CD4-positive, alpha-beta T cell (primary cell): ENCODE measurements around the gene CTTNBP2NL. TPM values are rescaled to one million over a fixed set of nuclear protein-coding genes. Genes with fewer than 3 reads are reported as not detected.

ENCODE experiments used
- ATAC-seq: fragments of 200-7000 bp; cut with Tn5 transposase; one replicate; pipeline ENCODE4 v1.10.0; 2022; ENCODE audit warnings: mild to moderate bottlenecking; ENCODE audit not compliant: poor library complexity
- CTCF ChIA-PET: fragments of 350-600 bp; sonication (Branson Sonifier 250); formaldehyde crosslinking; loops from one replicate; lab custom pipeline; 2021; ENCODE audit warnings: antibody characterized with exemption, inconsistent platforms; lab: Charles Lee
- POLR2A ChIA-PET: fragments of 350-600 bp; sonication (Branson Sonifier 250); formaldehyde crosslinking; loops from one replicate; lab custom pipeline; 2021; ENCODE audit warnings: antibody characterized with exemption, inconsistent platforms; lab: Charles Lee
- DNase-seq, 14 experiments: peaks; one replicate each; pipeline ENCODE4 v3.0.0-alpha.2; 2013 to 2020; ENCODE audit warnings: mixed read lengths in 2 of 14
- H3K27ac ChIP-seq, 2 donors: one replicate each; pipeline versions ENCODE4 v1.5.1 to v1.7.0; 2013; ENCODE audit warnings: low read length in 2 of 2, low read depth in 1 of 2, mild to moderate bottlenecking in 1 of 2
- H3K27me3 ChIP-seq, 2 experiments: 1 replicate in 1 of 2; 2 replicates in 1 of 2; pipeline versions ENCODE4 v1.6.1 to v1.7.0; 2013; ENCODE audit warnings: low read length in 2 of 2, control low read depth in 1 of 2, mild to moderate bottlenecking in 1 of 2, moderate library complexity in 1 of 2; ENCODE audit not compliant: insufficient read depth in 2 of 2, control insufficient read depth in 1 of 2
- H3K36me3 ChIP-seq: one replicate; pipeline ENCODE4 v1.6.1; 2013; ENCODE audit warnings: low read length, control low read depth; ENCODE audit not compliant: insufficient read depth
- H3K4me1 ChIP-seq: one replicate; pipeline ENCODE4 v1.6.1; 2013; ENCODE audit warnings: low read length, control low read depth; ENCODE audit not compliant: insufficient read depth
- H3K4me3 ChIP-seq: one replicate; pipeline ENCODE4 v1.5.1; 2013; ENCODE audit warnings: mild to moderate bottlenecking, low read length, moderate library complexity
- H3K9me3 ChIP-seq, 2 experiments: 1 replicate in 1 of 2; 2 replicates in 1 of 2; pipeline versions ENCODE4 v1.6.1 to v1.7.0; 2013; ENCODE audit warnings: low read length in 2 of 2, mild to moderate bottlenecking in 2 of 2, control low read depth in 1 of 2, moderate library complexity in 1 of 2; ENCODE audit not compliant: control insufficient read depth in 1 of 2, insufficient read depth in 1 of 2
- H3K27ac Mint-ChIP-seq: one replicate; pipeline ENCODE4 v1.8.0; 2020; ENCODE audit warnings: mixed read lengths
- H3K27me3 Mint-ChIP-seq: one replicate; pipeline ENCODE4 v1.8.0; 2021; ENCODE audit warnings: mixed read lengths
- H3K36me3 Mint-ChIP-seq: one replicate; pipeline ENCODE4 v1.8.0; 2021; ENCODE audit warnings: low read depth, mixed read lengths
- H3K4me1 Mint-ChIP-seq: one replicate; pipeline ENCODE4 v1.8.0; 2021; ENCODE audit warnings: low read depth, mixed read lengths
- H3K4me3 Mint-ChIP-seq: one replicate; pipeline ENCODE4 v1.8.0; 2020; ENCODE audit warnings: mild to moderate bottlenecking, mixed read lengths
- H3K9me3 Mint-ChIP-seq: one replicate; pipeline ENCODE4 v1.8.0; 2020; ENCODE audit warnings: mixed read lengths
- intact Hi-C, 2 experiments: fragments of 100-400 bp; cut with DNase I in 1 of 2; cut with micrococcal nuclease in 1 of 2; formaldehyde crosslinking; loops; one replicate each; pipeline versions ENCODE4 v1.15.1 to v1.9.0; 2023 to 2025; cut with DNase I, micrococcal nuclease
- total RNA-seq, 174 experiments: library from RNA in 2 of 174; stranded (reverse) in 2 of 174; gene quantifications; one replicate each; pipeline ENCODE4 v1.2.3 and lab custom pipeline; 2021 to 2026
- TF ChIP-seq, protein P1 (sequence below): fragments of 200-600 bp; IDR thresholded peaks from one replicate; pipeline ENCODE4 v1.8.0; 2022; ENCODE audit warnings: antibody characterized with exemption, mild to moderate bottlenecking

CTTNBP2NL gene
- total RNA-seq, 2 experiments from 2014 or later: 0.14 to 0.25 TPM

DNA sequence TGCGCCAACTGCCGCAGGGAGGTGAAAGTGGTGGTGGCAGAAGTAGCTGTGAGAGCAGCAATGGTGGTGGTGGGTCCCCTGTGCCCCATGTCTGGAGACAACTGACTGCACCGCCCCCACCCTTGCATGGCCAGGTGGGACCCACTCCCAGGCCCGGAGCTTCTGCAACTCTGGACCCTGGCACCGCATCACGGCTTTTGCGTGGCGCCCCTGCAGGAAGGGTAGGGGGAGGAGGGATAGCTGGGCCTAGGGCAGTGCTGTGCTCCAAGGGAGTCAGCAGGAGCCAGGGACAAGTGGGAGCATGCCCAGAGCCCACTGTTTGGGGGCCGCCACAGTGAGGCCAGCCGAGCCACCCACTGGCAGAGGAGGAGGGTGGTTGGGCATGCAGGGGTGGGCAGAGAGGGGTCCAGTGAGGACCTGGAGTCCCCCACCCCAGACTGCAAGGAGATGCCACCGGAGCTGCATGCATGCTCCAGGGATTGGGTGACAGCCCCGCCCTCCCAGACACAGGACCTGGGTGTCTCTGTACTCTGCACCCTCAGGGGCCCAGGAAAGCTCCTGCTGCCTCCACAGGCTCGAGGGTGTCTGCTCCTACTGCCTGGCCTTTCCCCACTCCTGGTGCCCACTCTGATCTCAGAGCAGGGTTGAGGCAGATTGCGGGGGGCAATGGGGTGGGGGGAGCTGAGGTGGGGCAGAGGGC lies 9.8 kb upstream of the CTTNBP2NL start:
- ChIA-PET POLR2A (no interaction called here), CTCF (interaction anchor here (1.2 to 1.3 kb wide), 2 partner anchors 8 to 17 kb away, joined by 3 read pairs; no protein-coding TSS in a partner anchor)
- DNase-seq: no peak
- Histone ChIP-seq H3K9me3 (no peaks in the 10 kb centered on the region), H3K36me3 (no peaks in the 10 kb centered on the region), H3K4me3 (no peak overlapping the region), H3K4me1 (peaks cover 8% of the 10 kb centered on the region), H3K27ac (no peak overlapping the region), H3K27me3 (peaks cover 11 to 23% of the 10 kb centered on the region in 2 experiments)
- Mint-ChIP-seq H3K4me3 (no peak overlapping the region), H3K27ac (no peak overlapping the region), H3K4me1 (peaks cover 7% of the 10 kb centered on the region), H3K9me3 (no peaks in the 10 kb centered on the region), H3K27me3 (peaks cover 49% of the 10 kb centered on the region), H3K36me3 (no peaks in the 10 kb centered on the region)
- no peak for ATAC-seq
- TF ChIP-seq, protein P1, sequence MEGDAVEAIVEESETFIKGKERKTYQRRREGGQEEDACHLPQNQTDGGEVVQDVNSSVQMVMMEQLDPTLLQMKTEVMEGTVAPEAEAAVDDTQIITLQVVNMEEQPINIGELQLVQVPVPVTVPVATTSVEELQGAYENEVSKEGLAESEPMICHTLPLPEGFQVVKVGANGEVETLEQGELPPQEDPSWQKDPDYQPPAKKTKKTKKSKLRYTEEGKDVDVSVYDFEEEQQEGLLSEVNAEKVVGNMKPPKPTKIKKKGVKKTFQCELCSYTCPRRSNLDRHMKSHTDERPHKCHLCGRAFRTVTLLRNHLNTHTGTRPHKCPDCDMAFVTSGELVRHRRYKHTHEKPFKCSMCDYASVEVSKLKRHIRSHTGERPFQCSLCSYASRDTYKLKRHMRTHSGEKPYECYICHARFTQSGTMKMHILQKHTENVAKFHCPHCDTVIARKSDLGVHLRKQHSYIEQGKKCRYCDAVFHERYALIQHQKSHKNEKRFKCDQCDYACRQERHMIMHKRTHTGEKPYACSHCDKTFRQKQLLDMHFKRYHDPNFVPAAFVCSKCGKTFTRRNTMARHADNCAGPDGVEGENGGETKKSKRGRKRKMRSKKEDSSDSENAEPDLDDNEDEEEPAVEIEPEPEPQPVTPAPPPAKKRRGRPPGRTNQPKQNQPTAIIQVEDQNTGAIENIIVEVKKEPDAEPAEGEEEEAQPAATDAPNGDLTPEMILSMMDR: no peak
- intact Hi-C loops: no loop called here

GRCh38 chr1:112386731-112387346 lies 9.2 kb upstream of the CTTNBP2NL start:
- no peak overlapping the region for H3K27ac Mint-ChIP-seq
- ATAC-seq (no peak), DNase-seq (no peak)
- no peaks in the 10 kb centered on the region for H3K36me3 Mint-ChIP-seq
- H3K4me3 Mint-ChIP-seq: no peak overlapping the region
- Histone ChIP-seq H3K4me1 (peaks cover 10% of the 10 kb centered on the region), H3K27ac (no peak overlapping the region), H3K4me3 (no peak overlapping the region), H3K36me3 (no peaks in the 10 kb centered on the region), H3K9me3 (no peaks in the 10 kb centered on the region), H3K27me3 (peaks cover 10 to 16% of the 10 kb centered on the region in 2 experiments)
- TF ChIP-seq, protein P1: no peak
- CTCF ChIA-PET: interaction anchor here (1.2 to 1.3 kb wide), 2 partner anchors 8 to 17 kb away, joined by 3 read pairs; no protein-coding TSS in a partner anchor
- H3K4me1 Mint-ChIP-seq: peaks cover 7% of the 10 kb centered on the region
- no peaks in the 10 kb centered on the region for H3K9me3 Mint-ChIP-seq
- intact Hi-C loops: no loop called here
- peaks cover 43% of the 10 kb centered on the region for H3K27me3 Mint-ChIP-seq
- POLR2A ChIA-PET: no interaction called here

- POLR2A ChIA-PET: no interaction called here
- intact Hi-C loops: no loop called here
- H3K4me3 Mint-ChIP-seq: no peak overlapping the region
Observed at GRCh38 chr1:112387807-112388206, 8.2 kb upstream of the CTTNBP2NL start.

More at GRCh38 chr1:112387807-112388206, 8.2 kb upstream of the CTTNBP2NL start:
- Histone ChIP-seq H3K36me3 (no peaks in the 10 kb centered on the region), H3K27ac (no peak overlapping the region), H3K27me3 (peaks cover 6 to 22% of the 10 kb centered on the region in 2 experiments), H3K4me3 (no peak overlapping the region), H3K9me3 (no peaks in the 10 kb centered on the region), H3K4me1 (peaks cover 10% of the 10 kb centered on the region)
- no peaks in the 10 kb centered on the region for H3K36me3 Mint-ChIP-seq
- peaks cover 7% of the 10 kb centered on the region for H3K4me1 Mint-ChIP-seq
- no peak overlapping the region for H3K27ac Mint-ChIP-seq
- H3K27me3 Mint-ChIP-seq: peaks cover 46% of the 10 kb centered on the region
- DNase-seq (no peak), ATAC-seq (no peak)
- H3K9me3 Mint-ChIP-seq: no peaks in the 10 kb centered on the region
- TF ChIP-seq, protein P1: no peak
- CTCF ChIA-PET: no interaction called here
